Neural cell (in vitro differentiated cells): Measurements from ENCODE around the gene ABHD17A. TPM values are rescaled to one million over a fixed set of nuclear protein-coding genes. Genes with fewer than 3 reads are reported as not detected.

ENCODE experiments used
- H2AFZ ChIP-seq: fragments of 200-600, 300-800 bp; sonication (generic), shearing (Covaris generic); 2 replicates; pipeline ENCODE4 v1.6.0; 2014; ENCODE audit warnings: low read depth, mild to moderate bottlenecking, antibody characterized with exemption, low read length, moderate library complexity
- H3F3A ChIP-seq: fragments of 200-600 bp; shearing (Covaris generic); 2 replicates; pipeline ENCODE4 v1.6.1; 2016; ENCODE audit warnings: mild to moderate bottlenecking, moderate library complexity, mixed read lengths, antibody characterized with exemption, low read length; ENCODE audit not compliant: insufficient read depth, poor library complexity, severe bottlenecking
- H3K27ac ChIP-seq: fragments of 200-600, 300-800 bp; sonication (generic), shearing (Covaris generic); 2 replicates; pipeline ENCODE4 v1.5.1; 2014; ENCODE audit warnings: mild to moderate bottlenecking, low read length, moderate library complexity
- H3K27me3 ChIP-seq: fragments of 300-800, 200-600 bp; sonication (generic), shearing (Covaris generic); 2 replicates; pipeline ENCODE4 v1.6.0; 2014; ENCODE audit warnings: mild to moderate bottlenecking, low read depth, low read length, moderate library complexity; ENCODE audit not compliant: insufficient read depth
- H3K36me3 ChIP-seq: fragments of 300-800, 200-600 bp; sonication (generic), shearing (Covaris generic); 2 replicates; pipeline ENCODE4 v1.5.1; 2014; ENCODE audit warnings: mild to moderate bottlenecking, antibody characterized with exemption, low read length, moderate library complexity; ENCODE audit not compliant: insufficient read depth
- H3K4me2 ChIP-seq: fragments of 300-800, 200-600 bp; sonication (generic), shearing (Covaris generic); 2 replicates; pipeline ENCODE4 v1.6.0; 2014; ENCODE audit warnings: mild to moderate bottlenecking, low read length
- H3K4me3 ChIP-seq: fragments of 300-800, 200-600 bp; sonication (generic), shearing (Covaris generic); 2 replicates; pipeline ENCODE4 v1.5.1; 2014; ENCODE audit warnings: mild to moderate bottlenecking, low read length, moderate library complexity
- H3K79me2 ChIP-seq: fragments of 200-600 bp; shearing (Covaris generic); replicated peaks from 2 replicates; pipeline ENCODE4 v1.6.0; 2014; ENCODE audit warnings: mild to moderate bottlenecking, low read length, moderate library complexity; ENCODE audit not compliant: insufficient read depth
- H3K9ac ChIP-seq: fragments of 300-800, 200-600 bp; sonication (generic), shearing (Covaris generic); 2 replicates; pipeline ENCODE4 v1.6.1; 2016; ENCODE audit warnings: mild to moderate bottlenecking, low read length, mixed read lengths
- H3K9me2 ChIP-seq: fragments of 200-600 bp; shearing (Covaris generic); 2 replicates; pipeline ENCODE4 v1.6.1; 2016; ENCODE audit warnings: mild to moderate bottlenecking, low read length, mixed read lengths; ENCODE audit not compliant: insufficient read depth
- H3K9me3 ChIP-seq: fragments of 200-600, 300-800 bp; sonication (generic), shearing (Covaris generic); 2 replicates; pipeline ENCODE4 v1.6.1; 2016; ENCODE audit warnings: mild to moderate bottlenecking, mixed run types, low read length, moderate library complexity, mixed read lengths
- H4K20me1 ChIP-seq: fragments of 200-600 bp; shearing (Covaris generic); 2 replicates; pipeline ENCODE4 v1.6.1; 2016; ENCODE audit warnings: mild to moderate bottlenecking, mixed run types; ENCODE audit not compliant: insufficient read depth
- EP300 ChIP-seq: fragments of 450-650 bp; conservative IDR thresholded peaks from 2 replicates; pipeline ENCODE4 v1.6.1; 2014; ENCODE audit warnings: antibody characterized with exemption, mild to moderate bottlenecking, moderate library complexity; ENCODE audit not compliant: poor library complexity, severe bottlenecking
- EZH2 ChIP-seq: fragments of 200-600, 300-800 bp; shearing (Covaris generic), sonication (generic); IDR thresholded peaks from 2 replicates; pipeline ENCODE4 v1.6.1; 2014; ENCODE audit warnings: antibody characterized with exemption, low read length, borderline replicate concordance, mild to moderate bottlenecking; ENCODE audit not compliant: insufficient read depth, poor library complexity, severe bottlenecking
- MXI1 ChIP-seq: fragments of 450-650 bp; conservative IDR thresholded peaks from 2 replicates; pipeline ENCODE4 v1.6.1; 2014; ENCODE audit warnings: antibody characterized with exemption, mild to moderate bottlenecking; ENCODE audit not compliant: poor library complexity, severe bottlenecking
- POLR2AphosphoS5 ChIP-seq: IDR thresholded peaks from 2 replicates; pipeline ENCODE4 v1.6.1; 2012
- RAD21 ChIP-seq: fragments of 450-650 bp; conservative IDR thresholded peaks from 2 replicates; pipeline ENCODE4 v1.6.1; 2014; ENCODE audit warnings: antibody characterized with exemption, mild to moderate bottlenecking, moderate library complexity
- REST ChIP-seq: IDR thresholded peaks from 2 replicates; pipeline ENCODE4 v1.6.1; 2012; ENCODE audit warnings: borderline replicate concordance
- SMC3 ChIP-seq: fragments of 450-650 bp; conservative IDR thresholded peaks from 2 replicates; pipeline ENCODE4 v1.6.1; 2014; ENCODE audit warnings: antibody characterized with exemption, mild to moderate bottlenecking, moderate library complexity; ENCODE audit not compliant: poor library complexity
- TAF1 ChIP-seq: IDR thresholded peaks from 2 replicates; pipeline ENCODE4 v1.6.1; 2012; ENCODE audit warnings: low read depth
- polyA plus RNA-seq: library from polyadenylated mRNA; depleted of rRNA; stranded (reverse); fragments of >200 nt; gene quantifications from 2 replicates; pipeline ENCODE4 v1.2.3, GENCODE V29; 2014
- TF ChIP-seq, protein P1 (sequence below): fragments of 450-650 bp; IDR thresholded peaks from 2 replicates; pipeline ENCODE4 v1.5.1; 2014; ENCODE audit warnings: antibody characterized with exemption, mild to moderate bottlenecking, moderate library complexity; ENCODE audit not compliant: poor library complexity, severe bottlenecking

ABHD17A gene
- polyA plus RNA-seq, 1 donor from 2014 or later = 116 TPM

DNA sequence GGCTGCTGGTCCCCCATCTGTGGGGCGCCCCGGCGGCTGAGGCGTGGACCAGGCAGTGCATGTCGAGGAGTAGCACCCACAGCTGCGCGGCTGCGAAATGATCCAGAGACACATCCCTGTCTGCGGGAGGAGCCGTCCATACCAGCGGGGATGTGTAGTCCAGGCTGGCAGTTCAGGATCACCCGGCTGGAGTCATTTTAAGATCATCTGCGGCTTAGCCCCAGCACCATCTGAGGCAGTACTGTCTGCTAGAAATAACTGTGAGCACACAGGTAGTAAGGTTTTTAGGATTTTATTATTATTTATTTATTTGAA is 23.0 kb upstream of the ABHD17A start:
- Histone ChIP-seq H4K20me1 (no peaks in the 10 kb centered on the region), H3K27ac (no peak overlapping the region), H3K4me2 (no peak overlapping the region), H3K9me2 (no peaks in the 10 kb centered on the region), H3K9ac (no peak overlapping the region), H3F3A (no peaks in the 10 kb centered on the region), H2AFZ (no peak overlapping the region), H3K9me3 (no peaks in the 10 kb centered on the region), H3K36me3 (no peaks in the 10 kb centered on the region), H3K79me2 (peaks cover 12% of the 10 kb centered on the region), H3K4me3 (no peak overlapping the region), H3K27me3 (no peaks in the 10 kb centered on the region)
- TF ChIP-seq RAD21 (no peak), MXI1 (no peak), EZH2 (no peak), POLR2AphosphoS5 (no peak), REST (no peak), SMC3 (no peak), EP300 (no peak), TAF1 (no peak)
- TF ChIP-seq, protein P1, sequence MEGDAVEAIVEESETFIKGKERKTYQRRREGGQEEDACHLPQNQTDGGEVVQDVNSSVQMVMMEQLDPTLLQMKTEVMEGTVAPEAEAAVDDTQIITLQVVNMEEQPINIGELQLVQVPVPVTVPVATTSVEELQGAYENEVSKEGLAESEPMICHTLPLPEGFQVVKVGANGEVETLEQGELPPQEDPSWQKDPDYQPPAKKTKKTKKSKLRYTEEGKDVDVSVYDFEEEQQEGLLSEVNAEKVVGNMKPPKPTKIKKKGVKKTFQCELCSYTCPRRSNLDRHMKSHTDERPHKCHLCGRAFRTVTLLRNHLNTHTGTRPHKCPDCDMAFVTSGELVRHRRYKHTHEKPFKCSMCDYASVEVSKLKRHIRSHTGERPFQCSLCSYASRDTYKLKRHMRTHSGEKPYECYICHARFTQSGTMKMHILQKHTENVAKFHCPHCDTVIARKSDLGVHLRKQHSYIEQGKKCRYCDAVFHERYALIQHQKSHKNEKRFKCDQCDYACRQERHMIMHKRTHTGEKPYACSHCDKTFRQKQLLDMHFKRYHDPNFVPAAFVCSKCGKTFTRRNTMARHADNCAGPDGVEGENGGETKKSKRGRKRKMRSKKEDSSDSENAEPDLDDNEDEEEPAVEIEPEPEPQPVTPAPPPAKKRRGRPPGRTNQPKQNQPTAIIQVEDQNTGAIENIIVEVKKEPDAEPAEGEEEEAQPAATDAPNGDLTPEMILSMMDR = no peak

GRCh38 chr19:1907563-1908363 is 22.5 kb upstream of the ABHD17A start:
- TF ChIP-seq TAF1 = no peak
- TF ChIP-seq EZH2 = no peak
- no peak for TF ChIP-seq RAD21
- TF ChIP-seq POLR2AphosphoS5 = no peak
- TF ChIP-seq EP300 = no peak
- no peak for TF ChIP-seq SMC3
- TF ChIP-seq, protein P1 = no peak
- Histone ChIP-seq H3K27ac (no peak overlapping the region), H3K36me3 (no peaks in the 10 kb centered on the region), H3F3A (no peaks in the 10 kb centered on the region), H3K4me2 (no peak overlapping the region), H3K4me3 (no peak overlapping the region), H3K9me3 (no peaks in the 10 kb centered on the region), H3K79me2 (peaks cover 12% of the 10 kb centered on the region), H3K9ac (no peak overlapping the region), H3K27me3 (no peaks in the 10 kb centered on the region), H2AFZ (no peak overlapping the region), H4K20me1 (no peaks in the 10 kb centered on the region), H3K9me2 (no peaks in the 10 kb centered on the region)
